ENCODE results near the gene GP1BA. TPM values are rescaled to one million over a fixed set of nuclear protein-coding genes. Genes with fewer than 3 reads are reported as not detected.

Gene GP1BA
- total RNA-seq, 4 donors from 2014 or later = not detected

DNA sequence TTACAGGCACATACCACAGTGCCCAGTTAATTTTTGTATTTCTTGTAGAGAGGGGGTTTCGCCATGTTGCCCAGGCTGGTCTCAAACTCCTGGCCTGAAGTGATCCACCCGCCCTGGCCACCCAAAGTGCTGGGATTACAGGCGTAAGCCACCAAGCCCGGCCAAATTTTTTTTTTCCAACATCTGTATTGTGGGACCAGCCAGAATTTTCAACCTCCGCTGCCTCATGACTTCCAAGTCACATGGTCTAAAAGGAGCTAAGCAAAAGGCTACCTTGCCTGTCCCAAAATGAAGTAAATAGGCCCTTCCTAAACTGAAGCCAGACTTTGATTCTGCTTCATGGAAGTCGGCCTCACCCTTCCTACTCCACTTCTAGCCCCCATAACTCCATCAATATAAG lies 39.7 kb downstream of the GP1BA start:
- 78% methylated on average over 6 of the region's 6 CpGs for WGBS
- H3K27ac ChIP-seq = no peak overlapping the region
- TF ChIP-seq, protein P1, sequence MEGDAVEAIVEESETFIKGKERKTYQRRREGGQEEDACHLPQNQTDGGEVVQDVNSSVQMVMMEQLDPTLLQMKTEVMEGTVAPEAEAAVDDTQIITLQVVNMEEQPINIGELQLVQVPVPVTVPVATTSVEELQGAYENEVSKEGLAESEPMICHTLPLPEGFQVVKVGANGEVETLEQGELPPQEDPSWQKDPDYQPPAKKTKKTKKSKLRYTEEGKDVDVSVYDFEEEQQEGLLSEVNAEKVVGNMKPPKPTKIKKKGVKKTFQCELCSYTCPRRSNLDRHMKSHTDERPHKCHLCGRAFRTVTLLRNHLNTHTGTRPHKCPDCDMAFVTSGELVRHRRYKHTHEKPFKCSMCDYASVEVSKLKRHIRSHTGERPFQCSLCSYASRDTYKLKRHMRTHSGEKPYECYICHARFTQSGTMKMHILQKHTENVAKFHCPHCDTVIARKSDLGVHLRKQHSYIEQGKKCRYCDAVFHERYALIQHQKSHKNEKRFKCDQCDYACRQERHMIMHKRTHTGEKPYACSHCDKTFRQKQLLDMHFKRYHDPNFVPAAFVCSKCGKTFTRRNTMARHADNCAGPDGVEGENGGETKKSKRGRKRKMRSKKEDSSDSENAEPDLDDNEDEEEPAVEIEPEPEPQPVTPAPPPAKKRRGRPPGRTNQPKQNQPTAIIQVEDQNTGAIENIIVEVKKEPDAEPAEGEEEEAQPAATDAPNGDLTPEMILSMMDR (IDR thresholded peaks at IDR 0.05) = no peak
- TF ChIP-seq POLR2A (IDR thresholded peaks at IDR 0.05) (no peak), POLR2AphosphoS5 (IDR thresholded peaks at IDR 0.05) (no peak), EP300 (IDR thresholded peaks at IDR 0.05) (no peak)
- H3K36me3 ChIP-seq = peaks cover 64% of the 10 kb centered on the region
- no peak for DNase-seq (ENCODE audit: low spot score in 2 of 2)
- H3K4me1 ChIP-seq = peaks cover 22% of the 10 kb centered on the region
- no peaks in the 10 kb centered on the region for H3K9me3 ChIP-seq
- no peak overlapping the region for H3K4me3 ChIP-seq
- H3K27me3 ChIP-seq = no peaks in the 10 kb centered on the region

DNA sequence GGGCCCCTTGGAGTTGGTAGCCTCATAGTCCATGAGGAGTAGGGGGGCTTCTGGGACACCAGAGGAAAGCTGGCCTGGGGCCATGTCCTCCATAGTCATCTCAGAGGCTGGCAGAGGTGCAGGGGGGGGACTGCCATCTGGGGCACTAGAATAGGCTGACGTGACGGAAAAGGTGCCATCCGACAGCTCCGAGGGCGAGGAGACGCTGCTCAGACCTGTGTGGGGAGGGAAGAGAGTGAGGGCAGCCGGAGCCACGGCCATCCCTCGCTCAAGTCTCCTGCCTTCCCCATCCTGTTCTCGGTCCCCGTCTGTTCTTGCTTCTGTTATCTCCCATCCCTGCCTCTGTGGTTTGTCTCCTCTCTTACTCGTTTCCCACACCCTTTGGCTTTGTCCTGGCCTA lies 40.2 kb downstream of the GP1BA start:
- TF ChIP-seq POLR2AphosphoS5 (IDR thresholded peaks at IDR 0.05) (no peak), EP300 (IDR thresholded peaks at IDR 0.05) (no peak)
- WGBS = 88% methylated on average over 12 of the region's 12 CpGs
- Histone ChIP-seq H3K4me1 (peaks cover 22% of the 10 kb centered on the region), H3K27ac (no peak overlapping the region), H3K9me3 (no peaks in the 10 kb centered on the region), H3K36me3 (peaks cover 69% of the 10 kb centered on the region), H3K4me3 (no peak overlapping the region), H3K27me3 (no peaks in the 10 kb centered on the region)
- no peak for DNase-seq (ENCODE audit: low spot score in 2 of 2)

DNA sequence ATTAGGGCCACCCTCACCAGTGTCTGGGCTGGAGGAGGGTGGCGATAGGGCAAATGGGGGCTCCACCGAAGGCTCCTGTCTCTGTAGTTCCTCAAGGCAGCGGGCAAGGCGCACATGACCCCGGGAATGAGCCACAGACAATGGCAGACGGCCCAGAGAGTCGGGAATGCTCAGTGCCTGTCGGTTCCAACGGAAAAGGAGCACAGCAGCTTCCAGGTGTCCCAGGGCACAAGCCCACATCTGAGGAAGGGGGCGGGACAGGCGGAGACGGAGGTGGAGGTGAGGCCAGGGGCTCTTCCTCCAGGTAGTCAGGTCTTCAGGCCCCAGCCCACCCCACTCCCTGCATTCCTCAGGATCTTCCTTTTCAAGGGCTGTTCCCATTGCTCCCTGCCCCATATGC lies 40.7 kb downstream of the GP1BA start:
- TF ChIP-seq EP300 (IDR thresholded peaks at IDR 0.05) (no peak), POLR2AphosphoS5 (IDR thresholded peaks at IDR 0.05) (no peak), POLR2A (IDR thresholded peaks at IDR 0.05) (no peak)
- TF ChIP-seq, protein P1 (IDR thresholded peaks at IDR 0.05) = no peak
- Histone ChIP-seq H3K9me3 (no peaks in the 10 kb centered on the region), H3K27ac (no peak overlapping the region), H3K27me3 (no peaks in the 10 kb centered on the region), H3K4me3 (no peak overlapping the region), H3K4me1 (peaks cover 22% of the 10 kb centered on the region), H3K36me3 (peaks cover 73% of the 10 kb centered on the region)
- no peak for DNase-seq (ENCODE audit: low spot score in 2 of 2)
- 80% methylated on average over 10 of the region's 12 CpGs for WGBS

- Histone ChIP-seq H3K4me3 (no peak overlapping the region), H3K27ac (no peak overlapping the region), H3K36me3 (peaks cover 80% of the 10 kb centered on the region), H3K4me1 (peaks cover 16% of the 10 kb centered on the region), H3K27me3 (no peaks in the 10 kb centered on the region), H3K9me3 (no peaks in the 10 kb centered on the region)
- TF ChIP-seq, protein P1 (IDR thresholded peaks at IDR 0.05) = no peak
- TF ChIP-seq EP300 (IDR thresholded peaks at IDR 0.05) (no peak), POLR2AphosphoS5 (IDR thresholded peaks at IDR 0.05) (no peak), POLR2A (IDR thresholded peaks at IDR 0.05) (no peak)
- DNase-seq (ENCODE audit: low spot score in 2 of 2) = no peak
- WGBS = 92% methylated on average over 10 of the region's 10 CpGs
Measured at GRCh38 chr17:4973256-4974114, 41.4 kb downstream of the GP1BA start.

- Histone ChIP-seq H3K36me3 (peaks cover 87% of the 10 kb centered on the region), H3K4me1 (peaks cover 9% of the 10 kb centered on the region), H3K9me3 (no peaks in the 10 kb centered on the region), H3K27me3 (no peaks in the 10 kb centered on the region), H3K4me3 (no peak overlapping the region), H3K27ac (no peak overlapping the region)
- TF ChIP-seq EP300 (IDR thresholded peaks at IDR 0.05) = no peak
- TF ChIP-seq POLR2A (IDR thresholded peaks at IDR 0.05) = no peak
- TF ChIP-seq, protein P1 (IDR thresholded peaks at IDR 0.05) = no peak
- no peak for TF ChIP-seq POLR2AphosphoS5 (IDR thresholded peaks at IDR 0.05)
- WGBS = 91% methylated on average over 9 of the region's 9 CpGs
- no peak for DNase-seq (ENCODE audit: low spot score in 2 of 2)
Measured at GRCh38 chr17:4974115-4974670, 42.1 kb downstream of the GP1BA start.

Data from suprapubic skin (tissue), 4 donors.